Forelimb muscle (tissue), 1 donor: ENCODE results near the gene SLC35D1. TPM values are rescaled to one million over a fixed set of nuclear protein-coding genes. Genes with fewer than 3 reads are reported as not detected.

Experiments
- DNase-seq: peaks from one replicate; pipeline ENCODE4 v3.0.0-alpha.2; 2013; ENCODE audit warnings: low read depth
- polyA plus RNA-seq: library from polyadenylated mRNA; unstranded; fragments of 120-200 nt; gene quantifications from one replicate; pipeline ENCODE4 v1.2.1, GENCODE V29; 2013; ENCODE audit not compliant: insufficient read length

SLC35D1 gene
- polyA plus RNA-seq, 1 donor = 6.7 TPM

DNA sequence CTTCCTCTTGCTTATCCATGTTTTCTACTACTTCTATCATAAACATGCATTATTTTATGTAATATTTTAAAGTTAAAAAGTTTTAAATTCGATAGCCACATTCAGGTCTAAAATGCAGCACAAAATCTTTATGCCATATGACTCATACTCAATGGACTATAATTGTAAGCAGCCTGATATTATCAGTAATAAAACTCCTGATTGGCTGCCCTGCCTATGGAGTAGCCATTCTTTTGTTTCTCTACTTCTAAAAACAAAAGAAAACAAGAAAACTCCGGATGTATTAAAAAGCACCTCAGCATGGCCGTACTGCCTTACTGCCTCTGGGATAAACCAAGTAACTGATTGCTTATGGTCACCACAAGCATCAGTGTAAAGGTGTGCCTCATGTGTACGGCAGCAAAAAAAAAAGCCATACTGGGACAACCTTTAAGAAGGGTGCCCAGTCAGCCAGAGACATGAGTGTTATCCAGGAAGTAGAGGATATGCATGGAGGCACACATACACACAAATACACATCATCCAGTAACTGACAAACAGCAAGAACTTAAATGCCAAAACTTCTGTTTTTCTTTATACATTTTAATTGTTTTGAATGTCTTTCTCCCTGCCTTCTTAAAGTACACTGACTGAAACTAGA, 9.2 kb downstream of the SLC35D1 start:
- no peak for DNase-seq

DNA sequence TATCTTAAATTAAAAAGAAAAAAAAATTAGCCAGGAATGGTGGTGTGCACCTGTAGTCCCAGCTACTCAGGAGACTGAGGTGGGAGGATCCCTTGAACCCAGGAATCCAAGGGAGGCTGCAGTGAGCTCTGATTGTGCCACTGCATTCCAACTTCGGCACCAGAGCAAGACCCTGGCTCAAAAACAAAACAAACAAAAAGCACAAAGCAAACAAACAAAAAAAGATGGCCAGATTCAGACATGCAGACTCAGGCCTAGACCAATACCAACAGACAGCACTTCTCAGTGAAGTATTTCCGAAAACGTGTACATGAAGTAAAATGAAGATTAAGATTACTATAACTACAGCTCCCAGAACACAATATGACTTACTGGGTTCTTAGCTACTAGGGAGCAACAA, 10.6 kb downstream of the SLC35D1 start:
- no peak for DNase-seq

DNA sequence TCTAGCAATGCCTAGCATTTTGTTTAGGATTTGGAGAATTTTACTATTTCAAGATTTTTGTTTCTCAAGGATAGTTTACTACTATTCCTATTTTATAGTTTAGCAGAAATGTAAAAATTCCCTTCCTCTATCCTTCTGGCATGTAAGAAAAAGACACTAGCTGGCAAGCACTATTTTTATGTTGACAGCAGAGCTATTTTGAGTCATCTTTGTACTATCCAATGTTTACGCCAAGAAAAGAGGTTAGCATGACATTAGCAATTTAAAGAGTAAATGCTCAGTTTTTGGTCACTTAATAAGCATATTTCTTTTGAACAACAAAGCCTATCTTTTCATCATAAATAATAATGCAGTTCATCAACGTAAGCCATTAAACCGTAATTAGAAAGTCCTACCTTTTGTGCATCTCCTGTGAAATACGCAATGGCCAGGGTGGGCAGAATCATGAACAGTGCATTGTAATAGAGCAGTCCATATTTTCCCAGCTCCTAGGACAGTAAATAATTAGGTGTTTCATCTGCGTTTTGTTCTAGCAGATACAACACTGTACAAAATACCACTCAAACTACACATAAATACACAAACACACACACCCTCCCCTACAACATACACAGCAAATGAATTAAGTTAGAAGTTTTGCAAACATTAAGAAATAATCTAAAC, 12.0 kb downstream of the SLC35D1 start:
- DNase-seq = no peak

DNA sequence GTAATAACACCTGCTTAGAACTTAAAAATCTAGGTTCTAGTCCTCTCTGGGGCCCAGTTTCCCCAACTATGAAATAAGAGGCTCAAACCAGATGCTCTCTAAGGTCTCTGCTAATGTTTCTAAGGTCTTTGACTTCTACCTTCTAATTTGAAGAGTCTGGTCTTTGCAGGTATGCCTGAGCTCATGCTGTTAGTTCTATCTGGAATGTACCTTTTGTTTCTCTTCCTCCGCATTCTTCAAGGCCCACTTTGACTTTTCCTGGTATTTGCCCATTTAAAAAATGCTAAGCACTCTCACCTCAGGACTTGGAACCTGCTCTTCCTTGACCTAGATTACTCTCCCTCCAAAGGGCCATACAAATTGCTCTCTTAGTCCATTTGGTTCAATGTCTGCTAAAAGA, 13.5 kb downstream of the SLC35D1 start:
- no peak for DNase-seq

DNA sequence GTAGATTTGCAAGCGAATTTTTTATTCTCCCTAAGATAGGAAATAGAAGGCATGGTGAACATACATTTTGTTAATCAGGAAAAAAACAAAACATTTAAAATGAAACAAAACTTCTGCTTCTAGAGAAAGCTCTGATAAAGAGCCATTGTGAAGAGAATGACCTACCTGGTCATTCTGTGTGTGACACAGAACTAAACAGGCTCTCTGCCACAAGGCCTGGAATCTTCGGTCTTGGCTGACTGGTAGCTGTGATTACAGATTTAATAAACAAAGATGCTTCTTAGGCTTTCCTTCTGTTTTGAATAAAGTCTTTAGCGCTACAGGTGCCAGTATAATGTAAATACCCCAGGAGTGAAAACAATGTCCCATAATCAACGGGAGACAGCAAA, 22.1 kb downstream of the SLC35D1 start:
- DNase-seq = no peak

DNA sequence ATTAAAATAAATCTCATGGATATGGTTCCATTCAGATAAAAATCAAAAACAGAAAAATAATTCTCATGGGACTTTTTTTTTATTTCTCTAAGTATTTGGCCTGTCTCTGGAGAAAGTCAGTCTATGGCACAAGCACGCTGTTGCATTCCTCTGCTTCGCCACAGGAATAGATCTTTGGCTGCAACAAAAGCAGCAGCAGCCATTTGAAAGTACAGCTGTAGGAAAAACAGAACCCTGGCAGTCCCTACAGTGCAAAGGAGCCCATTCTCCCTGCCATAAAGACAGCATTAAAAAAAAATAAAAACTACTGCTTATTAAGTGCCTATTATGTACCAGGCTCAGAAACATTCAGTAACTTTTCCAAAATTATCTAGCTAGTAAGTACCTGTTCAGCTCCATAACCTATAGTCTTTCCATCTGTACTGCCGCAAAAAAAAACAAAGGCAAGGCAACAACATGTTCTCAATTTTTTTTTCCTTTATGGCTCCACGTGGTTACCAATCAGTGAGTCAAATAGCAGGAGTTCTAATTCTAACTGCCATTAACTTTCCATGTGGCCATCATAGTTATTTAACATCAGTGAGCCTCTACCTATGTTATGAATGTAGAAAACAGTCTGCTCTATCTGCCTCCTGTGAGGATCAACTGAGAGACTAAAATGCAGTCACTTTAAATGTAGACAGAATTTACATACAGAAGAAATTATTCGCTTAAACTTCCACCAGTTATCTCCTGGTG, 22.7 kb downstream of the SLC35D1 start:
- DNase-seq = no peak

DNA sequence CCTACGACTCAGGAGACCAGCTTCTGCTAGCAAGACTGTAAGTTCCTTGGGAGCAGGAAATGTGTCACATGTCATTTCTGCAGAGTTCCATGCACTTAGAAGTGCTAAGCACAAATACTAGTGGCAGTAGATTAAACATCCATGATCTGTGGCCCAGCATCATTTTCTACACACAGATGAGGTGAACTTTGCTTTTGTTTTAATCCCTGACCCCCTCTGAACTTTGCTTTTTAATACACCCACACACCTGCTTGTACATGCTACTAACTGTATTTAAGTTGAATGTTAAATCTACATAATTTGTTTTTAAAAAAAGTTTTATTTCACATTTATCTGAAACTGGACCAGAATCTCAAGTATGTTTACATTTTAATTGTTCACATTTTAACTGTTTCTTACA, 24.5 kb downstream of the SLC35D1 start:
- DNase-seq = no peak

DNA sequence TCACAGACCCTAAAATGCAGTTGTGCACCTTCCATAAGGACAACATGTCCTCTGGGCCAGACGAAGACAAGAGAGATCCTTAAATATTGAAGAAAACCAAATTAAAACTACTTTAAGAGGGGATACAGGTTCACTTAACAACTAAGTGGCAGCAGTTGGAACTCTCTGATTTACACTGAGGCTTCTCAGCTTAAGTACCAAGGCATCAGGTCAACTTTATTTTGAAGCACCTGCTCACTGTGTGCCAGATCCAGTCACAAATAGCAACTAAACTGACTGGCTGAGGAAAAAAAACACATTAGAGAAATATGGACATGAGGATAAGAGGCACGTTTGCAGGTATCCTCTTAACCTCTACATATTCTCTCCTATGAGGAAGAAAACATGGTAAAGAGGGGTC, 33.2 kb downstream of the SLC35D1 start:
- DNase-seq = no peak

DNA sequence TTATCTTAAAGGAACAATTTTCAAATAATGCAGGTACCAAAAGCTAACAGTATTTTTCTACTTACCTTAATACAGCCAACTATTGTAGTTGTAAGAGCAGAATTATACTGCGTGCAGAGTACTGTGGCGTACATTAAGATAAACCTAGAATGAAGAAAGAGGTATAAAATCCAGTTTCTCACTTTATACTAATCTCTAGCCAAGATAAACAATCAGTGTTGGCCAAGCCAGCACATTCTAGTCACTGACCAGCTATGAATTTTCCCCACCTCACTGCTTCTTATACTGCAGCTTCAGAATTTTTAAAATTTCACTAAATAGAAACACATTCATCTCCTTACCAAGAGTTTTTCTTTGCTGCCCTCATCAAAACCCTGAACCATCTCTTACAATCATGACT, 33.6 kb downstream of the SLC35D1 start:
- DNase-seq = no peak

DNA sequence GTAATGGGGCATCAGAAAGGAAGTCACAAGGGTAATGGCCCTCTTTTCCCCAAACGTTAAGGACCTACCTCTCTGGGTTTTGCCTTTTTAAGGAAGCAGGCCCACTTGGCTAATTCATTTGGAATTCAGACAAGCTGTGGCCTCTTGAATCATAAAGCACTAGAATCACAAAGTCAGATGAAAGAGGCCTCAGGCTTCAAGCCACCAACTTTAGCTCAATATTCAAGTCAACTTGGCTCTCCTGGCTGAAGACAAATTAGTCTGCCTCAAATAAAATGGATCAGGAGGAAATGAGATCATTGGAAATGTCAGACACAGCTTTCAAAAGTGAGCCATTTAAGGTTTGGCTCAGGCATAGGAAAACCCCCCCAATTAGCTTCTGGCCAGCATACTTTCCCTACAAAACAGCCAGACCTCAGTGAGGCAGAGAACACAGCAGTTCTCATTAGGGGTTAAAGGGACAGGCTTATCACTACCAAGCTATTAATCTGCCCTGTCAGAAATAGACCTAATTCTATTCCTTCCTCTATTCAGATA, 34.3 kb downstream of the SLC35D1 start:
- peak; percentile 25 for DNase-seq

DNA sequence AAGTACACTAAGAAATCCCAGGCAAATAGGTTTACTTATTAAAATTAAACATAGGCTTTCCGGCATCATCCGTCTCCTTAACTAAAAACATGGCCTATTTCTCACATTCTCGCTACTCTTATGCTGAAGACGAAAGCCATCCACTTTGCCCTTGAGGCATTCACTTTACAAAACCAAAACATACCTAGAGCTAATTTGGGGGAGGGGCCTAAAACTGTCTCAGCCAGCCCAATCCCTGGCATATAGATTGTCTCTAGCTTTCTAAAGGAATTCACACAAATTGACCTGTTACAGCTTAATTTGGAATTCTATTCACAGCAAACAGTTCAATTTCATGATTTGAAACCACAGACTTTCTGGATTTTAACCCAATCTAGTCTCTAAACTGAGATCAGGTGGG, 34.8 kb downstream of the SLC35D1 start:
- DNase-seq = no peak

DNA sequence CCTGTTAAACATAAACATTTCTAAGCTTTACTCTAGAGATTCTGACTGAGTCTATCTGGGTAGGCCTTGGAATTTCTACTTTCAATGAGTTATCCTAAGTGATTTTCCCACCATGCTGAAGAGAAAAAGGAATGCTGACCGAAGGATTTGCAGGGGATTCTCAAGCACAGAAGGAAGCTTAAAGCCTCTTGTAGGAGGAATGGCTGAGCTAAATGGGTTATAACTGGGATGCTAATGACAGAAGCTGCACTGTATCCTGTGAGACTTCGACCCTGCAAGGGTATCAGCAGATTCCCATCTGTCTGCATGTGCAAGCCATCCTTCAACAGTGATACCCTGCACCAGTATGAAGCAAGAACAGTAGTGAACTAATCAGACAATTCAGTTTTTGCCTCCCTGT, 35.4 kb downstream of the SLC35D1 start:
- no peak for DNase-seq

DNA sequence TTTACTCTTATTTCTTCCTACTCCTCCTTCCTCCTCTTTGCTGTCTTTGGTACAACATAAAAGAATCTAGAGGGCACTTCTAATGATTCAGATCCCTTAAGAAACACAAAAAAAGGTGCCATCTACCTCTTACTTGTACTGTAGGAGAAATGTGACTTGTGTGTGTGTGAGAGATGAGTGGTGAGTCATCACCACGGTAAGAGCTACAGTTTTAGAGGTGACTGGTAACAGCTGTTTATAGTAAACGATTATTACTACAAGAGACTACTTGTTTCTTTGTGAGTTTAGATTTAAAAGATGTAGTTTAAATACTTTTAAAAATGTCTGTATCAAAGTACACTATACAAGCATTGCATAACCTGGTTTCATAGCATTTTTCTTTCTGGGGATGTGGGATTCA, 40.4 kb downstream of the SLC35D1 start:
- no peak for DNase-seq

DNA sequence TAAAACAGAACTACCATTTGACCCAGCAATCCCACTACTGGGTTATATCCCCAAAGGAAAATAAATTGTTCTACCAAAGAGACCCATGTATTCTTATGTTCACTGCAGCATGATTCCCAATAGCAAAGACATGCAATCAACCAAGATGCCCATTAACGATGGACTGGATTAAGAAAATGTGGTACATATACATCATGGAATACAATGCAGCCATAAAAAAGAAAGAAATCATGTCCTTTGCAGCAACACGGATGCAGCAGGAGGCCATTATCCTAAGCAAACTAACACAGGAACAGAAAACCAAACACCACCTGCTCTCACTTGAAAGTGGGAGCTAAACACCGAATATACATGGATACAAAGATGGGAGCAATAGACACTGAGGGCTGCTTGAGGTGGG, 44.2 kb downstream of the SLC35D1 start:
- no peak for DNase-seq

DNA sequence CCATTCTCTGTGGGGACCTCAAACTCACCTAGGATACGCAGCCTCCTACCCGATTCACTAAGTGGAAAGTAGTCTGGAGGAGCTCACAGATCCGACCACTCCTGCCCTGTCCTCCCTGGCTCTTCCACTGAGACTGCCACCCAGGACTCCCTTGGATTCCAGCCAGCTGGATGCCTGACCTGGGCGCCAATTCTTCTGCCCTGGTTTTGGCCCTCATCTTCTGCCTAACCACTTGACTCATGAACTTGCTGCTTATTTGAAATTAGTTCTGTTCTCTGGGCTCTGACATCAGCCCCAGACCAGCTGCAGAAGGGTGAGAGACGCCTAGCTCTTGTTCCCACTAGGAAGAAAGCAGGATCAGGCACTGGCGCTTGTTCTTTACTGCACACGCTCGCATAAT, 48.9 kb downstream of the SLC35D1 start:
- DNase-seq = no peak

DNA sequence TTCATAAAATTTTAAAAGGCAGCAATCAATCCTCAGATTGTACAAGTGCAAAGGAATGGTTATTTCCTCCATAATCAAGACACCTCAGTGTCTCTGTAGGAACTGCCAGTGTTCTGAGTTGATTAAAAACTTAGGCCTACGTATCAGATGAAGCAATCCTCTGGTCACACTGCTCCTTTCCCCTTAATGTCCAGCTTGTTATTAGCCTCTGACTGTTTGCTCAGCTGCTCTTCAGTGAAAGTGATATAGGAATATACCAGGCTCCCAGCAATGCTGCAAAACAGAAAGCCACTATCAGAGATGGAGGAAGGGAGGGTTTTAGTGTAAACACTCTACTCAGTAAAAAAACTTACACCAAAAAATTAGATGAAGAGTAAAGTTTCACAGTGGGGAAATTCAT, 49.8 kb downstream of the SLC35D1 start:
- no peak for DNase-seq

DNA sequence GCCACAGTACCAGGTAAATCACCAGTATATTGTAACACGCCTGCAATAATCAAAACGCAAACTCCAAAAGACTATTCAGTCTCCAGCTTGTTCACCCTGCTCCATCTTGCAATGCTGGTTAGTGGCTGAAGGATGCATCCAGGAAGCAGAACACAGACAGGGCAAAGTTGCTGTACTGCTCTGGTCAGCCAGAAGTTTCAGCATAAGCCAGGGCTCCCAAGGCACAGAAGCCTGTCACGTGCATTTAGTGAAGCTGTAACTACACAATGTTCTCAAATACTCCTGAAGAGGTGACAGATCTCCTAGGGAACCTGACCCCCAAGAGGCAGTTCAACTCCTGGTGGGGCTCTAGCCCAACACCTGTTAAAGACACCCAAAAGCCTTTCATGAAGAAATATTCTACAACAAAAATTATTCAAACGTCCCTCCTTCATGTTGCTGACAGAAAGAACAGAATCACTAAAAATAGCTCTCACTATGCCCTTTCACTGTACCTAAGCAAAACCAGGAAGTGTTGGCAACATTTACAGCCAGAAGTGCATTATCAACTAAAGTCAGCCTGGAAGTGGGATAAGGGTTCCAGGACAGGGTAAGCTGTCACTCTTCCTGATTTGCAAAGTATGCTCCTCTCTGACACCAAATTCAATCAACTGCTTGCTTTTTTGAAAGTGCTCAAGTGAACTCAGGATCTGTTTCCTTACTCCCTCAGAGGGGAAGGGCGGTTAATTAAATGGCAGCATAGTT, 52.1 kb downstream of the SLC35D1 start:
- no peak for DNase-seq

DNA sequence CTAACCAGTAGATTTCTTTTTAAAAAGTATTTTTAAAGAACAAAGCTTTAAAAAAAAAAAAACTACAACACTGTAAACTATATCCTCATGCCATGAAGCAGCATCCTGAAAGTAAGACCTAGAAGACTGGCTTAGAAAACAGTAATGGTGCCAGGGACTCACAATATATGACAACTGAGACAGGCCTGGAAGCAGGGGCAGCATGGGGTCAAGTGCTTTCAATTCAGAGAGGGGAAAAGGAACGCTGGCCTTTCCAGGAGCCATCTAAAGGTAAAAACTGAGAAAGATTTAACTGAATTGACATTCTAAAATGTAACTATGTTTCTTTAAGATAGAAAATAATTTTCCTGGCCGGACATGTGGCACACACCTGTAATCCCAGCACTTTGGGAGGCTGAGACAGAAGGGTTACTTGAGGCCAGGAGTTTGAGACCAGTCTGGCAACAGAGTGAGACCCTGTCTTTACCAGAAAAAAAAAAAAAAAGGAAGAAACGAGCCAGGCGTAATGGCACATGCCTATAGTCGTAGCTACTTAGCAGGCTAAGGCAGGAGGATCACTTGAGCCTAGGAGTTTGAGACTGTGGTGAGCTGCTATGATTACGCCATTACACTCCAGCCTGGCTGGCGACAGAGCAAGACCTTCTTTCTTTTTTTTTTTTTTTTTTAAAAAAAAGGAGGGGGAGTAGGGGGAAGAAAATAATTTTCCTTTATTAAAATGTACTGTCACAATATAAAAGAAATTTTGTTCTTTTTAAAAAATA, 54.1 kb downstream of the SLC35D1 start:
- no peak for DNase-seq

DNA sequence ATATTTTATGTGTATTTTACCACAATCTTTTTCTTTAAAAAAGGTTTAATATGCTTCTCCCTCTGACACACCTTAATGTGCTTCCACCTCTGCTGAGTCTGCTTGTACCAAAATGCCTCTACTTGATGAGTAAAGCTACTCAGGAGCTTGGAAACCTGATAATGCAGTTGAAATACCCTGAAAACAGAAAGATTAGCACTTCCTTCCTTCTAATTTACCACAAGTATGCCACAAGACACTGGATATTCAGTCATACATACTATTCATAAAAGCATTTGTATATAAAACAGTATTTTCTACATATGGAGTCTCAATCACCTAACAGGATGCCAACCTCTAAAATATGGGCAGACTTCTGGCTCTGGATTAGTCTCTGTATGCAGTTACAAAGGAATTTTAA, 55.0 kb downstream of the SLC35D1 start:
- no peak for DNase-seq

DNA sequence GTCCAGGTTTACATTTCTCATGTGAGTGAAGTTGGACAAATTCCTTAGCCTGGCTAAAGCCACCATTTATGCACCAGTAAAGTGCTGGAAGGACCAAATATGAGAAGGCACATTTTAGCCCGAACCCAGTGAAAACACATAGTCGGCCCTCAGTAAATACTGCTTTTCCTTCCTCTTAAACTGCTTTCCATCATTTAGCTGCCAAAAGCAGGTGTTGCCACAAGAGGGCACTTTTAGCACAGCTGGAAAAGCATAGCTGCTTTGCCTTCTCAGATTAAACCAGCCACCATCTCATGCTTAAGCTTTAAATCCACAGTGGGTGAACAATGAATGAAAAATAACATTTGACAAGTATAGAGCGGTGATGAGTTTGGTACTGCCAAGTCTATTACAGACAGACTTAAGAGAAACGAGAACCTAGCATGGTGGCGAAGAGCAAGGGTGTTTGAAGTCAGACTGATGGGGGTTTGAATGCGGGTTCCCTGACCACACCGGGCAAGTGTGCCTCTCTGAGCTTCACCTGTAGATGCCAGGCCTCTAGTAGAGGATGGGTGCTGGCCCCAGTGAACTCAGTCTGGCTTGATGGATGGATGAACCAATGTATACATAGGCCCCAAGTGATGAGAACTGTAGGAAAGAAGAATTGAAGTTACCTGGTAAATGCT, 57.8 kb downstream of the SLC35D1 start:
- peak; percentile 38 for DNase-seq

DNA sequence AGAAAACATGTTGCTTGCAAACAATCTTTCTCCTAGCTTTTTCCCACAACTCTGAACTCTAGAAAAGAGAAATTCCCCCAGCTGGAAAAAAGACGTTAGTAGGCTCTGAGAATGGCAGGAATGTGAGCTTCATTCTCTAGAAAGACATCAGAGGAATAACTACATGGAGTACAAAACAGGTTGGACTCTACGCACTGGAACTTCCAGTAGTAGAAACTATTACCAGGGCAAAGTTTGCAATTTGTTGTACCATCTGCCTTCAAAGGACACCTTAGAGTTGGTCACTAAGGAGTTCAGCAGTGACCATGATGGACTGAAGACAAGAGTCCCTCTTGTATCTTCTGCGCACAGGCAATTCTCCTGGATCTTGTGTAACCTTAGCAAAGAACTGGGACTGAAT, 60.9 kb downstream of the SLC35D1 start:
- no peak for DNase-seq
